ENCODE data around the gene GPR155.
"Not testable (repeated sequence)": the region's sequence is repeated elsewhere in the genome, so short reads cannot be mapped to it uniquely, and the experiment has no call there.

GPR155 gene

DNA sequence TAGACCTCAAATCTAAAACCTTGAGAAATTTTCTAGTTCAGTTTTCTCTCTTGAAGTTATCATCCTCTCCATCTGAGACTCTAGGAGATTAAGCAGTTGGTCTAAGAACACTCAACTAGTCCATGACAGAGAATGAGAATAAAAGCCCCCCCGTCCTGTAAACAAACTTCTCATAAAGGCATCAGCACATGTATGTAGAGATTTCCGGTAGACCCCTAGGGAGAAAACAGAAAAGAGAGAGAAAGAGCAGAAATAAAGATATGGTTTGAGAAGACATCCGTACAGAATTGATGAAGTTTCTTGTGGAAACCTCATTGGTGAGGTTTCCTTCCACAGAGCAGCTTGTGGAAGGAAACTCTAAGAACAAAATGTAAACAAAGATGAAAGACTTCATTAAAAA is 3.2 kb upstream of the GPR155 start:
- DNase-seq (ENCODE audit: low read depth, low spot score) = no peak

DNA sequence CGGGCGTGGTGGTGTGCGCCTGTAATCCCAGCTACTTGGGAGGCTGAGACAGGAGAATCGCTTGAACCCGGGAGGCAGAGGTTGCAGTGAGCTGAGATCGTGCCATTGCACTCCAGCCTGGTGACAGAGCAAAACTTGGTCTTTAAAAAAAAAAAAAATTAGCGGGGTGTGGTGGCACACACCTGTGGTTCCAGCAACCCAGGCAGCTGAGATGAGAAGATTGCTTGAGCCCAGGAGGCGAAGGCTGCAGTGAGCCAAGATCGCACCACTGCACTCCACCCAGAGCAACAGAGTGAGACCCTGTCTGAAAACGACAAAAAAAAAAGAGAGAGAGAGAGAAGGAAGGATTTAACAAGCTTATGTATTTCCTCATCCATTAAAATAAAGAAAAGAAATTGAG is 2.7 kb upstream of the GPR155 start:
- not testable (repeated sequence) for DNase-seq (ENCODE audit: low read depth, low spot score)

DNA sequence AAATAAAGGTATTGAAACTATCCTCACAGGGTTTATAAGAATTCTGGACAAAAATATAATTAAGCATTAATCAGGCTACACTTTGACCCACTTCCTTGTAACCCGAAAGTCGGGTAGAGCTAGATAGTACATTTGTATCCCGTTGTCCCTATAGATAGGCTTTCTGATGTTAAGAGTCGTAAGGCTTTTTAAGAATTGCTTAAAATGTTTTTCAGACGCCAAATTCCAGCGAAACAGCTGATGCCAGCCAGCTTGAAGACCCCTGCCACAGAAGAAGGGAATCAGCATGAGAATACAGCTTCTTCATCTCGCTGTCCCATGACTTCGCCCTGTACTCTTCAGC is 962 bp upstream of the GPR155 start:
- no peak for DNase-seq (ENCODE audit: low read depth, low spot score)

- peak; percentile 88 for DNase-seq (ENCODE audit: low read depth, low spot score)
Observed at GRCh38 chr2:174487108-174487819, 435 bp upstream of the GPR155 start.

DNA sequence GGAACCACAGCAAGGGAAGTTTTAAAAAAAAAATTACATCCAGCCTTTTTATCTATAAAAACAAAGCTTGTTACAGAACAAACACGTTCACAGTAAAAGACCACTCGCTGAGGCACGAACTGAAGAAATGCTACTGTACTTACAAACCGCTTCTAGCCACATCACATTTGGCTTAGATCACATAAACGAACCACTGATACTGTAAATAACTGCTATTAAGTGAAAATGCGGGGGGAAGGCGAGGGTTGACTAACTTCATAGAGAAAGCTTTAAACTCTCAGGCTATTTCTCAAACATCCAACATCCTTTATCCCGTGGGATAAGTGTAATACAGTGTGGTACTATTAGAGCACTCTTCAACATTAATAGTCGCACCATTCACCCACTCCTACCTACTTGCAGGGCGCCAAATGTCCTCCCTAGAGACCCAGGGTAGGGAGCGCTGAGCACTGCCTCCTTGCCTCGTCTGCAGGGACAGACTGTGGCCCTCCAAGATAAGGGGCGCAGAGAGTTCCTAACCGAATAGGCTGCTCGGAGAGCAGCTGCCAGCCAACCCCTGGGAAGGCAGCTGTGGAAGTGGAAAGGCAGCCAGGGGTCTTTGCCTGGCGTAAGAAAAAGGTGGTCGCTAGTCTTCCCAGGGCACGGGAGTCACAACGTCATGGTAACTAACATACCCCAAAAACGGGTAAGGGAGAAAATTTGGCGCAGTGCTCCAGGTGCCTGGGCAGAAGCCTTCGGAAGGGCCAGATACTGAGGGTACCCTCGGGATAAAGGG is 854 bp downstream of the GPR155 start:
- no peak for DNase-seq (ENCODE audit: low read depth, low spot score)

DNA sequence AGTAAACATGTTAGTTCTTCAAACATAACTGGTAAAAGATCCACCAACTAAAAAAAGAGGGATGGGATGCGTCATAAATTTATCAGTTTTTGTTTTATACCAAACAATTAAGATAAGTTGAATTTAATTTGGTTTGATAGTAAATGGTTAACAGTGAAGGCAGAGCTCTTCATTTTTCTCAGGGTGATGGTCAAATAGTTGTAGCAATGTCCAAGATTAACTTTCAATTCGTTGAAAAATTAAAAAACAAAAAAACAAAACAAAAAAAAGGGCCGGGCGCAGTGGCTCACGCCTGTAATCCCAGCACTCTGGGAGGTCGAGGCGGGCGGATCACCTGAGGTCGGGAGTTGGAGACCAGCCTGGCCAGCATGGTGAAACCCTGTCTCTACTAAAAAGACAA is 1.8 kb downstream of the GPR155 start:
- DNase-seq (ENCODE audit: low read depth, low spot score) = not testable (repeated sequence)

DNA sequence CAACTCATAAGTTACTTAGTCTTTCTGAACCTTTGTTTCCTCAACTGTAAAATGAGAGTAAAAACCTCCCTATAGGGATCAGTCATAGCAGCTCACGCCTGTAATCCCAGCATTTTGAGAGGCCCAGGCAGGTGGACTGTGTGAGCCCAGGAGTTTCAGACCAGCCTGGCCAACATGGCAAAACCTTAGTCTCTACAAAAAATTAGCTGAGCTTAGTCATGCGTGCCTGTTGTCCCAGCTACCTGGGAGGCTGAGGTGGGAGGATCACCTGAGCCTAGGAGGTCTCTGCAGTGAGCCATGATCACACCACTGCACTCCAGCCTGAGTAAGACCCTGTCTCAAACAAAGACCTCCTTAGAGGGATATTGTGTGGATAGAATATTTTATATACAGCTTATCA is 2.3 kb downstream of the GPR155 start:
- DNase-seq (ENCODE audit: low read depth, low spot score) = no peak

DNA sequence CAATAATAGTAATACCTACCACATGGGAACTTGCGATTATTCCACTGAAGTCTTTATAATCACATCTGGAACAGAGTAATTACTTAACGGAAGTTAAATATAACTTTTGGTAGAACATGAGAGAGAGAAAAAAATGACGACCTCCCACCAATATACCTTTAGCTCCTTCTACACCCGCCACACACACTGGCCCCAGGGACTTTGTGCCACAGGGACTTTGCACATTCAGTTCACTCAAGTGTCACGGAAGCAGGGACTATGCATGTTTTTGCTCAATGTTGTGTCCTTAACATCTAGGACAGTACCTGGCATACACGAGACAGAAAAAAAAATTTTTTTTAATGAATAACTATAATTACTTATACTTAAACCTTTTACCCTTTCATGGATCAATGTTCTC is 4.0 kb downstream of the GPR155 start:
- DNase-seq (ENCODE audit: low read depth, low spot score) = no peak

DNA sequence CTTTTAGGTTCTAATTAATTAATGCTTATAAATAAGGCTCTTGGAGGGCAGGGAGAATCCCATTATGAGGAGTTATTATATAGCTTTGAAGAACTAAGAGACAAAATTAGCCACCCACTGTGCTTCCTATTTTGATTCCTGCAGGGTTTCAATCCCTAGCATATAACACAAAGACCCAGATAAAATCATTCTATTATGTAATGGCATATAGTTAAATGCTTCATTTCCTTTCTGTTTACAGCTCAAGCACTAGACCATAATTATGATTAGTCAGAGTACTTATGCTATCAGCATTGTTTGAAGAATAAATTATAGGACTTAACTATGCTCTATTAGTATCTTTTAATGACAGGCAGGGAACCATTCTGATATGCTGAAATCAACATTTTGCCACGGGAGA is 9.1 kb downstream of the GPR155 start:
- no peak for DNase-seq (ENCODE audit: low read depth, low spot score)

DNA sequence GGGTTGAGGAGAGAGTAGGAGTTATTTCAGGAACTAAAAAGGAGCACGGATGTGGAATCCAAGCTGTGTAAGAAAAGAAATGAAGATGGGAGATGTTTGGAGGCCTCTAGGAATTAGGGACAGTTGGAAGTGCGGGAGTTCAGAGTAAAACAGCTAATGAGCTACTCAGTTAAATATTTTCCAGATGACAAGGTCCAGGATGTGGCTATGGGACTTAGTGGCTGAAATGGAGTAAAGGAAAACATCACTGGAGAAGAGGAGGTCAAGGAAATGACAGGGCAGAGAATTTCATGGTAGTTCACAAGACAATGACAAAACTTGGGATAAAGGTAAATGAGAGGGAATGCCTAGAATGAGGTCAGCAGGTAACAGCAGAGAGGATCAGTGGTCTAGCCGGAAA is 13.0 kb downstream of the GPR155 start:
- DNase-seq (ENCODE audit: low read depth, low spot score) = no peak

DNA sequence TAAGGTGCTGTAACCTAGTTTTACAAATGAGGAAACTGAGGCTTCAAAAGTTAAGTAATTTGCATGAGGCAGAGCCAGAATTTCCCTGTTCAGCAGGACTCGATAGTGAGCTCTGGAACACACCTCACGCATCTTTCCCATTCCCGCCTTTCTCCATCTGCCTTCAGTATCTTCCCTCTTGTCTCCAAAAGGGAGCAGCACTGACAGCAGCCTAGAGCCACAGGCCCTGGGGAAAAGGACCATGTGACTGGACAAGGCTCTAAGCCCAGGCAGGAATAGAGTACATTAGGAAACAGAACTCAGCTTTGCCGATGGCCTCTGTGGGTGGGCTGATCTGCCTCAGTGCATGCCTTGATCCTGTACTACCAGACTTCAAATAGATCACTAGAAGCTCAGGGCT is 21.5 kb downstream of the GPR155 start:
- no peak for DNase-seq (ENCODE audit: low read depth, low spot score)

DNA sequence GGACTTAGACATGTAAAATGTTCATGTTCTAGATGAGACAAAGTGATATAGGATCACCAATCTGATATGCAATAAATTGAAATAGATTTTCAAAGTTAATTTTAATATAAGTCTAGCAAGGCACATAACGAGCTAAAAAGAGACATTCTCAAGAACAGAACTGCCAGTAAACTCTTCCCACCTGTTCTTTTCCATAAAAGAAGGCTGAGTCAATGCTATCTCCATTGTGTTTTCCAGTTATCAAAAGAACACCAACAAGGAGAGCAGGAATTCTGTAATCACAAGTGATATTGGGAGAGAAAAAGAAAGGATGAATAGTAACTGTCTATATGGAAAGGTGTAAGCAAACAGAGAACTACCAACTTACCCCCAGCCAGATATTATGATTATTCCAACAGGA is 25.6 kb downstream of the GPR155 start:
- no peak for DNase-seq (ENCODE audit: low read depth, low spot score)

GRCh38 chr2:174454566-174454965 is 32.3 kb downstream of the GPR155 start:
- no peak for DNase-seq (ENCODE audit: low read depth, low spot score)

GRCh38 chr2:174450021-174450816 is 36.6 kb downstream of the GPR155 start:
- no peak for DNase-seq (ENCODE audit: low read depth, low spot score)

- DNase-seq (ENCODE audit: low read depth, low spot score) = no peak
Observed at GRCh38 chr2:174449033-174449432, 37.8 kb downstream of the GPR155 start.

GRCh38 chr2:174446531-174446930 is 40.3 kb downstream of the GPR155 start:
- DNase-seq (ENCODE audit: low read depth, low spot score) = no peak

- no peak for DNase-seq (ENCODE audit: low read depth, low spot score)
Observed at GRCh38 chr2:174445248-174445647, 41.6 kb downstream of the GPR155 start.

DNA sequence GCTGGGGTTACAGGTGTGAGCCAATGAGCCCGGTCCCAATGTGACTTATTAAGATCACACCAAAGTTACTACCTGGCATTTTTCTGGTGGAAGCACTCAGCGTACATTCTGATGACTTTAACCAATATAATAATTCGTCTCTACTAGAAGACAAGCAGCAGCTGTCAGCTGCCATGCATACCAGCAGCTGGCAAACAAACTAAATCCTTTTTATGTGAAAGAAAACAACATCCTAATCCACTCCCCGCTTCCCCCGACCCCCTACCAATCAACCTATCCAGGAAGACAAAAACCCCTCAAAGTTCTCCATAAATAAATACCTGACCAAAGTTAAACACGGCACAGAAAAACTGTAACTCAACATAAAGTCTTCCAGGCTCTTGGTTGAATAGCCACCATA is 42.1 kb downstream of the GPR155 start:
- no peak for DNase-seq (ENCODE audit: low read depth, low spot score)

DNA sequence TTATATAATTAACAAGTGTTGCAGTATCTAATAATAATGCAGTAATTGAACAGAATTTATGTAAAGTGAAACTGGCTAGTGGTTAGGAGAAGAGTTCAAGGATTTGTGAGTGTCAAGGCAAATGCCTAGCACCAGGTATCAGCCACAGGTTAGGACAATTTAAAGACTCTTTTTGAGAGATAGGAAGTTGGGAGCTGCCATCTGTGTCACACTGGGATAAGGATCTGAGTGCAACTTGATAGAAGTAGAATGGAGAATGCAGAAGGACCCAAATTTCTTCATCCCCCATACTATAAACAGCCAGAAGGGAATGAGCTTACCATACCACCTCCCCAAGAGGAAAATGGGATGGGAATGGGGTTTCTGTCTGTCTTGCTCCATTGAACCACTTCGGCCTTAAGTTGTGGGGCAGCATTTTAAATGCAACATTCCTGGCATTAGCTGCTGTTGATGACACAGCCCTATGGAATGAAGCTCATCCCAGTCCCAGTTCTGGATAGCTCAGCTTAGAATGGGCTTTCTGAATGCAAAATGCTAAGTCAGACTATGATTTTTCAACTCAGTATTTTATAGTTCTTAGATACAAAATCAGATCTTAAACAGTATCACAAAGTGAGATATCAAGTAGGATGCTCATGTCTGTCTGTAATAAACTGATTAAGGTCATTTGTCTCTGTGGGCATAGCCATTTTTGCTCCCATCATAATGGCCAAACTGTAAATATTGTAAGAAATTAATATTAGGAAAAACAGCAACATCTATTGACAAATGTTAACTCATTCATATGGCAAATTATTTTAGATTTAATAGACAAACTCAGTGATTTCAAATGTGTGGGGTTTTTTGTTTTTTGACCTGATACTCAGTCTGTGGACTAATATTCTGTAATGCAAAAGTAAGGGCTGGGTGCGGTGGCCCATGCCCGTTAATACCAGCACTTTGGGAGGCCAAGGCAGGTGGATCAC is 44.0 kb downstream of the GPR155 start:
- DNase-seq (ENCODE audit: low read depth, low spot score) = no peak

DNA sequence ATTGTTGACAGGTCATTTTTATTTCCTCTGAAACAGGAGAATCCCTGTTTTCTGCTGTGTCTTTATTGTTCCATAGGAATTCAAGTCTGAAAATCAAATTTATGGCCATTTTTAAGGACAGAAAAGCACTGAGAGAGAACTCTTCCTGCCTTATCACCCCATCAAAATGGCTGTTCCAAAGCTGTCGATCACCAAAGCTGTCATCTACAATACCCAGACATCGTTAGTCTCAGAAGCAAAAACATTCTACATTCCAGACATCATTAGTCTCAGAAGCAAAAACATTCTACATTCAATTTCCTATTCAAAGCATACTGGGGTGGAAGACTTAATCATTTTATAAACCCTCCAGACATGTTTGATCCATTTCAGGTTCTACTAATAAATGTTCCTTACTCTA is 46.9 kb downstream of the GPR155 start:
- no peak for DNase-seq (ENCODE audit: low read depth, low spot score)

GRCh38 chr2:174439323-174439722 is 47.5 kb downstream of the GPR155 start:
- DNase-seq (ENCODE audit: low read depth, low spot score) = no peak
